CD14-positive monocyte (primary cell): Measurements from ENCODE around the gene CRIM1. TPM values are rescaled to one million over a fixed set of nuclear protein-coding genes. Genes with fewer than 3 reads are reported as not detected.

Source experiments
- DNase-seq, 3 donors: peaks; one replicate each; pipeline ENCODE4 v3.0.0-alpha.2; 2011 to 2022
- H2AFZ ChIP-seq: 2 replicates; pipeline ENCODE4 v1.6.0; 2012; ENCODE audit warnings: mild to moderate bottlenecking, low read depth, low read length, inconsistent platforms; ENCODE audit not compliant: insufficient read depth, poor library complexity, severe bottlenecking
- H3K27ac ChIP-seq, 2 donors: 1 replicate in 1 of 2; 2 replicates in 1 of 2; pipeline ENCODE4 v1.5.1; 2012 to 2013; ENCODE audit warnings: low read length in 2 of 2, control low read depth in 1 of 2, inconsistent platforms in 1 of 2, low read depth in 1 of 2, mild to moderate bottlenecking in 1 of 2
- H3K27me3 ChIP-seq, 2 donors: one replicate each; pipeline versions ENCODE4 v1.6.0 to v1.6.1; 2011 to 2013; ENCODE audit warnings: low read length in 2 of 2; ENCODE audit not compliant: control insufficient read depth in 2 of 2, insufficient read depth in 2 of 2
- H3K36me3 ChIP-seq, 2 donors: replicated peaks in 1 of 2; 1 replicate in 1 of 2; 2 replicates in 1 of 2; pipeline versions ENCODE4 v1.5.1 to v1.6.1; 2012 to 2013; ENCODE audit warnings: low read length in 2 of 2, control low read depth in 1 of 2, inconsistent platforms in 1 of 2, mild to moderate bottlenecking in 1 of 2; ENCODE audit not compliant: insufficient read depth in 2 of 2, control insufficient read depth in 1 of 2
- H3K4me1 ChIP-seq, 2 donors: 1 replicate in 1 of 2; 2 replicates in 1 of 2; pipeline versions ENCODE4 v1.5.1 to v1.6.1; 2012 to 2013; ENCODE audit warnings: low read length in 2 of 2, control low read depth in 1 of 2, inconsistent platforms in 1 of 2, mild to moderate bottlenecking in 1 of 2, moderate library complexity in 1 of 2; ENCODE audit not compliant: insufficient read depth in 2 of 2, control insufficient read depth in 1 of 2
- H3K4me2 ChIP-seq: replicated peaks from 2 replicates; pipeline ENCODE3; 2012; ENCODE audit warnings: low read length, moderate library complexity, mild to moderate bottlenecking; ENCODE audit not compliant: poor library complexity, severe bottlenecking; ENCODE audit errors: extremely low read depth
- H3K4me3 ChIP-seq, 3 experiments: fragments of 200-600 bp in 1 of 3; sonication (generic) in 1 of 3; replicated peaks in 1 of 3; 1 replicate in 2 of 3; 2 replicates in 1 of 3; pipeline ENCODE4 v1.5.1; 2011 to 2013; ENCODE audit warnings: low read length in 3 of 3, mild to moderate bottlenecking in 3 of 3, control low read depth in 2 of 3, low read depth in 2 of 3, inconsistent platforms in 1 of 3, moderate library complexity in 1 of 3
- H3K79me2 ChIP-seq: 2 replicates; pipeline ENCODE4 v1.6.0; 2012; ENCODE audit warnings: mild to moderate bottlenecking, control low read depth, inconsistent platforms, low read length, moderate library complexity; ENCODE audit not compliant: insufficient read depth
- H3K9ac ChIP-seq: 2 replicates; pipeline ENCODE4 v1.6.0; 2017; ENCODE audit warnings: low read length, mild to moderate bottlenecking; ENCODE audit not compliant: insufficient read depth, poor library complexity, severe bottlenecking
- H3K9me3 ChIP-seq, 2 donors: replicated peaks in 1 of 2; 1 replicate in 1 of 2; 2 replicates in 1 of 2; pipeline versions ENCODE4 v1.5.1 to v1.6.1; 2012 to 2013; ENCODE audit warnings: low read length in 2 of 2, control low read depth in 1 of 2; ENCODE audit not compliant: control insufficient read depth in 1 of 2, insufficient read depth in 1 of 2
- H4K20me1 ChIP-seq: 2 replicates; pipeline ENCODE4 v1.6.0; 2012; ENCODE audit warnings: mild to moderate bottlenecking, low read length, control low read depth, moderate library complexity; ENCODE audit not compliant: insufficient read depth
- H3K27ac Mint-ChIP-seq, 7 donors: one replicate each; pipeline ENCODE4 v1.8.0; 2020; ENCODE audit warnings: mild to moderate bottlenecking in 7 of 7, mixed read lengths in 7 of 7, moderate library complexity in 6 of 7, inconsistent platforms in 2 of 7
- H3K27me3 Mint-ChIP-seq, 3 donors: one replicate each; pipeline ENCODE4 v1.8.0; 2021 to 2022; ENCODE audit warnings: low read depth in 3 of 3, mild to moderate bottlenecking in 3 of 3, mixed read lengths in 3 of 3, moderate library complexity in 3 of 3, inconsistent platforms in 1 of 3
- H3K36me3 Mint-ChIP-seq, 2 donors: one replicate each; pipeline ENCODE4 v1.8.0; 2020; ENCODE audit warnings: mixed read lengths in 2 of 2, inconsistent platforms in 1 of 2, mild to moderate bottlenecking in 1 of 2
- H3K4me1 Mint-ChIP-seq: one replicate; pipeline ENCODE4 v1.8.0; 2020; ENCODE audit warnings: mild to moderate bottlenecking, mixed read lengths
- H3K4me3 Mint-ChIP-seq, 2 donors: one replicate each; pipeline ENCODE4 v1.8.0; 2020; ENCODE audit warnings: mild to moderate bottlenecking in 2 of 2, mixed read lengths in 2 of 2, moderate library complexity in 1 of 2
- H3K9me3 Mint-ChIP-seq, 7 donors: one replicate each; pipeline ENCODE4 v1.8.0; 2020 to 2022; ENCODE audit warnings: mixed read lengths in 7 of 7, mild to moderate bottlenecking in 6 of 7, moderate library complexity in 6 of 7, inconsistent platforms in 2 of 7
- CTCF ChIP-seq: fragments of 200-600 bp; IDR thresholded peaks from one replicate; pipeline ENCODE4 v1.8.0; 2022; ENCODE audit warnings: antibody characterized with exemption, mild to moderate bottlenecking
- WGBS: methylation state at CpG from one replicate; pipeline ENCODE4 v1.1.5; 2013; ENCODE audit warnings: missing lambda C conversion rate; ENCODE audit not compliant: insufficient coverage; 5-methylcytosine and 5-hydroxymethylcytosine counted together
- intact Hi-C, 2 donors: fragments of 100-400 bp; cut with micrococcal nuclease; formaldehyde crosslinking; loops; one replicate each; pipeline versions ENCODE4 v1.15.0 to v1.15.1; 2023
- polyA plus RNA-seq, 3 donors: library from polyadenylated mRNA; depleted of rRNA in 1 of 3; unstranded in 2 of 3; stranded (reverse) in 1 of 3; fragments of 300-500 nt in 2 of 3; fragments of >200 nt in 1 of 3; fragmentation: Illumina TruSeq in 2 of 3; gene quantifications; 1 replicate in 2 of 3; 2 replicates in 1 of 3; pipeline ENCODE4 v1.2.3, GENCODE V29; 2012 to 2021

CRIM1 gene
- polyA plus RNA-seq, 3 donors: 0.08 to 0.27 TPM; not detected in 1

GRCh38 chr2:36356298-36356989 lies 866 bp downstream of the CRIM1 start:
- Mint-ChIP-seq H3K4me3 (peak overlapping the region; percentile 80 to 90), H3K27me3 (peaks cover 45 to 62% (median 47%) of the 10 kb centered on the region in 3 donors), H3K27ac (peak overlapping the region in 1 of 7 donors; percentile 49), H3K36me3 (peaks cover 8 to 13% of the 10 kb centered on the region in 2 donors), H3K9me3 (peaks cover 0 to 14% (median 10%) of the 10 kb centered on the region in 7 donors), H3K4me1 (peaks cover 51% of the 10 kb centered on the region)
- Histone ChIP-seq H3K4me3 (peak overlapping the region; percentile 35 to 71 (median 37)), H3K4me1 (peaks cover 43 to 48% of the 10 kb centered on the region in 2 donors), H3K36me3 (no peaks in the 10 kb centered on the region), H3K4me2 (peak overlapping the region; percentile 79), H3K9ac (peak overlapping the region; percentile 50), H3K27me3 (peaks cover 47 to 51% of the 10 kb centered on the region in 2 donors), H3K79me2 (no peaks in the 10 kb centered on the region), H3K27ac (no peak overlapping the region), H4K20me1 (no peaks in the 10 kb centered on the region), H3K9me3 (peaks cover 0 to 9% of the 10 kb centered on the region in 2 donors), H2AFZ (peak overlapping the region; percentile 66)
- peak; percentile 30 to 67 (median 41) for DNase-seq
- WGBS: 0% methylated on average over 66 of the region's 74 CpGs
- intact Hi-C loops: loop anchor here (10.0 kb wide), 2 partner anchors 308 to 428 kb away; no protein-coding TSS in a partner anchor
- TF ChIP-seq CTCF: no peak

GRCh38 chr2:36356990-36357846 lies 1.6 kb downstream of the CRIM1 start:
- Histone ChIP-seq H3K9me3 (peaks cover 0 to 9% of the 10 kb centered on the region in 2 donors), H3K4me3 (peak overlapping the region; percentile 8 to 71 (median 37)), H3K27ac (no peak overlapping the region), H3K4me1 (peaks cover 41 to 42% of the 10 kb centered on the region in 2 donors), H3K27me3 (peaks cover 47 to 51% of the 10 kb centered on the region in 2 donors), H3K9ac (peak overlapping the region; percentile 50), H3K36me3 (no peaks in the 10 kb centered on the region), H3K79me2 (no peaks in the 10 kb centered on the region), H3K4me2 (peak overlapping the region; percentile 79), H2AFZ (peak overlapping the region; percentile 66), H4K20me1 (no peaks in the 10 kb centered on the region)
- 0% methylated on average over 38 of the region's 53 CpGs for WGBS
- no peak for TF ChIP-seq CTCF
- peaks cover 44% of the 10 kb centered on the region for H3K4me1 Mint-ChIP-seq
- peaks cover 45 to 62% (median 47%) of the 10 kb centered on the region in 3 donors for H3K27me3 Mint-ChIP-seq
- peak overlapping the region in 3 of 7 donors; percentile 43 to 57 (median 43) for H3K27ac Mint-ChIP-seq
- intact Hi-C loops: loop anchor here (10.0 kb wide), 2 partner anchors 308 to 428 kb away; no protein-coding TSS in a partner anchor
- peaks cover 8 to 13% of the 10 kb centered on the region in 2 donors for H3K36me3 Mint-ChIP-seq
- peak overlapping the region; percentile 79 to 96 for H3K4me3 Mint-ChIP-seq
- peak in 2 of 3 donors; percentile 24 to 40 for DNase-seq
- peaks cover 0 to 14% (median 10%) of the 10 kb centered on the region in 7 donors for H3K9me3 Mint-ChIP-seq
